ENCODE data around the gene ATG5. TPM values are rescaled to one million over a fixed set of nuclear protein-coding genes. Genes with fewer than 3 reads are reported as not detected.

ATG5 gene
- polyA plus RNA-seq, 1 donor from 2014 or later = 45.5 TPM

- H3K9ac ChIP-seq (ENCODE audit: low read length) = no peak overlapping the region
- H3K9me3 ChIP-seq (ENCODE audit: low read length) = no peaks in the 10 kb centered on the region
- H4K20me1 ChIP-seq (ENCODE audit: insufficient read depth) = no peaks in the 10 kb centered on the region
- H3K9me2 ChIP-seq (ENCODE audit: insufficient read depth, low read length) = no peaks in the 10 kb centered on the region
- H3K36me3 ChIP-seq (ENCODE audit: insufficient read depth, low read length) = peaks cover 4% of the 10 kb centered on the region
- no peak overlapping the region for H3K27ac ChIP-seq (ENCODE audit: low read length)
- TF ChIP-seq RAD21 (conservative IDR thresholded peaks at IDR 0.05) = no peak
- TF ChIP-seq SMC3 (conservative IDR thresholded peaks at IDR 0.05; ENCODE audit: poor library complexity) = no peak
- no peak for TF ChIP-seq MXI1 (conservative IDR thresholded peaks at IDR 0.05; ENCODE audit: poor library complexity, severe bottlenecking)
- TF ChIP-seq REST (IDR thresholded peaks at IDR 0.05; ENCODE audit: borderline replicate concordance) = no peak
- no peak for TF ChIP-seq POLR2AphosphoS5 (IDR thresholded peaks at IDR 0.05)
- no peak for TF ChIP-seq TAF1 (IDR thresholded peaks at IDR 0.05; ENCODE audit: low read depth)
- no peak for TF ChIP-seq EZH2 (IDR thresholded peaks at IDR 0.05; ENCODE audit: borderline replicate concordance, insufficient read depth, low read length, poor library complexity, severe bottlenecking)
- no peak for TF ChIP-seq CTCF (IDR thresholded peaks at IDR 0.05; ENCODE audit: poor library complexity, severe bottlenecking)
- no peak for TF ChIP-seq EP300 (conservative IDR thresholded peaks at IDR 0.05; ENCODE audit: poor library complexity, severe bottlenecking)
- no peaks in the 10 kb centered on the region for H3F3A ChIP-seq (ENCODE audit: insufficient read depth, low read length, poor library complexity, severe bottlenecking)
- H3K4me2 ChIP-seq (ENCODE audit: low read length) = no peak overlapping the region
- H3K27me3 ChIP-seq (ENCODE audit: insufficient read depth, low read depth, low read length) = no peaks in the 10 kb centered on the region
- H3K79me2 ChIP-seq (replicated peaks; ENCODE audit: insufficient read depth, low read length) = no peaks in the 10 kb centered on the region
- no peak overlapping the region for H2AFZ ChIP-seq (ENCODE audit: low read depth, low read length)
- no peak overlapping the region for H3K4me3 ChIP-seq (ENCODE audit: low read length)
Observed at GRCh38 chr6:106243261-106243660, 82.3 kb downstream of the ATG5 start.

- Histone ChIP-seq H3K9ac (ENCODE audit: low read length) (no peak overlapping the region), H3K36me3 (ENCODE audit: insufficient read depth, low read length) (peaks cover 2% of the 10 kb centered on the region), H3K9me2 (ENCODE audit: insufficient read depth, low read length) (no peaks in the 10 kb centered on the region), H3K4me3 (ENCODE audit: low read length) (no peak overlapping the region), H3K4me2 (ENCODE audit: low read length) (no peak overlapping the region), H2AFZ (ENCODE audit: low read depth, low read length) (no peak overlapping the region), H4K20me1 (ENCODE audit: insufficient read depth) (no peaks in the 10 kb centered on the region), H3K9me3 (ENCODE audit: low read length) (no peaks in the 10 kb centered on the region), H3F3A (ENCODE audit: insufficient read depth, low read length, poor library complexity, severe bottlenecking) (no peaks in the 10 kb centered on the region), H3K27ac (ENCODE audit: low read length) (no peak overlapping the region), H3K27me3 (ENCODE audit: insufficient read depth, low read depth, low read length) (no peaks in the 10 kb centered on the region), H3K79me2 (replicated peaks; ENCODE audit: insufficient read depth, low read length) (no peaks in the 10 kb centered on the region)
- TF ChIP-seq POLR2AphosphoS5 (IDR thresholded peaks at IDR 0.05) (no peak), SMC3 (conservative IDR thresholded peaks at IDR 0.05; ENCODE audit: poor library complexity) (no peak), EZH2 (IDR thresholded peaks at IDR 0.05; ENCODE audit: borderline replicate concordance, insufficient read depth, low read length, poor library complexity, severe bottlenecking) (no peak), REST (IDR thresholded peaks at IDR 0.05; ENCODE audit: borderline replicate concordance) (no peak), RAD21 (conservative IDR thresholded peaks at IDR 0.05) (no peak)
Observed at GRCh38 chr6:106241498-106241897, 84.1 kb downstream of the ATG5 start.

All from neural cell (in vitro differentiated cells).